Measurements from ENCODE around the gene ANKRD28. TPM values are rescaled to one million over a fixed set of nuclear protein-coding genes. Genes with fewer than 3 reads are reported as not detected.

The ANKRD28 gene
- total RNA-seq, 3 donors from 2014 or later: 80.8 to 99.2 (median 89.8) TPM

DNA sequence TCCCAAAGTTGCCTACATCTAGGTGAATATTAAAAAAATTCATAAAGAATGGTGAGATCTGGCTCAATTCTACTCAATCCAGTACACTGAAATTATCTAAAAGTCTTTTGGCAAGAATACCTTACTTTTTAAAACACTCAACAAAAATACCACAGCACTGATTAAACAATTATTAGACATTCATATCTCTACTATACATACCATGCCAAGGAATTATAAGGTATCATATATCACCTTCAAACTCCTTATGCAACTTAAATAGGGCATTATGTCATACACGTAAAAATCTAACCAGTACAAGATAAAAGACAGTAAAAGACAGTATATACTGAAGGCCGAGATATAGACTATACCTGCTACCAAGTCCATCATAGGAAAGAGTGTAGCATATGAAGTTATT lies 6.1 kb upstream of the ANKRD28 start:
- intact Hi-C loops (cut with DNase I; ENCODE audit: low total_unique reads): no loop called here
- Histone ChIP-seq H3K27ac (no peak overlapping the region), H3K36me3 (no peaks in the 10 kb centered on the region), H3K9me3 (no peaks in the 10 kb centered on the region), H3K27me3 (no peaks in the 10 kb centered on the region), H3K4me1 (no peaks in the 10 kb centered on the region), H3K4me3 (no peak overlapping the region)
- no peak for DNase-seq (ENCODE audit: low spot score in 2 of 2)
- TF ChIP-seq, protein P1, sequence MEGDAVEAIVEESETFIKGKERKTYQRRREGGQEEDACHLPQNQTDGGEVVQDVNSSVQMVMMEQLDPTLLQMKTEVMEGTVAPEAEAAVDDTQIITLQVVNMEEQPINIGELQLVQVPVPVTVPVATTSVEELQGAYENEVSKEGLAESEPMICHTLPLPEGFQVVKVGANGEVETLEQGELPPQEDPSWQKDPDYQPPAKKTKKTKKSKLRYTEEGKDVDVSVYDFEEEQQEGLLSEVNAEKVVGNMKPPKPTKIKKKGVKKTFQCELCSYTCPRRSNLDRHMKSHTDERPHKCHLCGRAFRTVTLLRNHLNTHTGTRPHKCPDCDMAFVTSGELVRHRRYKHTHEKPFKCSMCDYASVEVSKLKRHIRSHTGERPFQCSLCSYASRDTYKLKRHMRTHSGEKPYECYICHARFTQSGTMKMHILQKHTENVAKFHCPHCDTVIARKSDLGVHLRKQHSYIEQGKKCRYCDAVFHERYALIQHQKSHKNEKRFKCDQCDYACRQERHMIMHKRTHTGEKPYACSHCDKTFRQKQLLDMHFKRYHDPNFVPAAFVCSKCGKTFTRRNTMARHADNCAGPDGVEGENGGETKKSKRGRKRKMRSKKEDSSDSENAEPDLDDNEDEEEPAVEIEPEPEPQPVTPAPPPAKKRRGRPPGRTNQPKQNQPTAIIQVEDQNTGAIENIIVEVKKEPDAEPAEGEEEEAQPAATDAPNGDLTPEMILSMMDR (IDR thresholded peaks at IDR 0.05): no peak
- TF ChIP-seq POLR2AphosphoS5 (IDR thresholded peaks at IDR 0.05): no peak
- TF ChIP-seq POLR2A (IDR thresholded peaks at IDR 0.05): no peak

- DNase-seq (ENCODE audit: low spot score in 2 of 2): no peak
- no peaks in the 10 kb centered on the region for H3K36me3 ChIP-seq
- H3K27ac ChIP-seq: no peak overlapping the region
- no peak overlapping the region for H3K4me3 ChIP-seq
- intact Hi-C loops (cut with DNase I; ENCODE audit: low total_unique reads): no loop called here
- no peaks in the 10 kb centered on the region for H3K27me3 ChIP-seq
- peaks cover 0 to 4% of the 10 kb centered on the region in 2 donors for H3K4me1 ChIP-seq
- H3K9me3 ChIP-seq: no peaks in the 10 kb centered on the region
- TF ChIP-seq, protein P1 (IDR thresholded peaks at IDR 0.05): no peak
- no peak for TF ChIP-seq POLR2AphosphoS5 (IDR thresholded peaks at IDR 0.05)
- TF ChIP-seq POLR2A (IDR thresholded peaks at IDR 0.05): no peak
Measured at GRCh38 chr3:15801298-15801697, 3.5 kb upstream of the ANKRD28 start.

GRCh38 chr3:15800780-15801179 lies 3.0 kb upstream of the ANKRD28 start:
- no peaks in the 10 kb centered on the region for H3K27me3 ChIP-seq
- peak overlapping the region; percentile 38 for H3K27ac ChIP-seq
- peaks cover 0 to 4% of the 10 kb centered on the region in 2 donors for H3K4me1 ChIP-seq
- H3K36me3 ChIP-seq: no peaks in the 10 kb centered on the region
- no peak overlapping the region for H3K4me3 ChIP-seq
- intact Hi-C loops (cut with DNase I; ENCODE audit: low total_unique reads): no loop called here
- DNase-seq (ENCODE audit: low spot score in 2 of 2): no peak
- TF ChIP-seq POLR2A (IDR thresholded peaks at IDR 0.05) (no peak), POLR2AphosphoS5 (IDR thresholded peaks at IDR 0.05) (no peak)
- TF ChIP-seq, protein P1 (IDR thresholded peaks at IDR 0.05): no peak
- H3K9me3 ChIP-seq: no peaks in the 10 kb centered on the region

- Histone ChIP-seq H3K4me1 (peaks cover 0 to 4% of the 10 kb centered on the region in 2 donors), H3K36me3 (no peaks in the 10 kb centered on the region), H3K9me3 (no peaks in the 10 kb centered on the region), H3K27me3 (no peaks in the 10 kb centered on the region), H3K4me3 (no peak overlapping the region), H3K27ac (peak overlapping the region; percentile 38)
- intact Hi-C loops (cut with DNase I; ENCODE audit: low total_unique reads): no loop called here
- no peak for DNase-seq (ENCODE audit: low spot score in 2 of 2)
- TF ChIP-seq, protein P1 (IDR thresholded peaks at IDR 0.05): no peak
- TF ChIP-seq POLR2A (IDR thresholded peaks at IDR 0.05) (no peak), POLR2AphosphoS5 (IDR thresholded peaks at IDR 0.05) (no peak)
Measured at GRCh38 chr3:15800327-15800726, 2.5 kb upstream of the ANKRD28 start.

GRCh38 chr3:15798533-15799245 lies 910 bp upstream of the ANKRD28 start:
- Histone ChIP-seq H3K4me1 (peaks cover 0 to 4% of the 10 kb centered on the region in 2 donors), H3K9me3 (no peaks in the 10 kb centered on the region), H3K27ac (peak overlapping the region in 1 of 2 donors; percentile 90), H3K4me3 (no peak overlapping the region), H3K27me3 (no peaks in the 10 kb centered on the region), H3K36me3 (no peaks in the 10 kb centered on the region)
- DNase-seq (ENCODE audit: low spot score in 2 of 2): no peak
- intact Hi-C loops (cut with DNase I; ENCODE audit: low total_unique reads): no loop called here
- TF ChIP-seq POLR2A (IDR thresholded peaks at IDR 0.05) (no peak), POLR2AphosphoS5 (IDR thresholded peaks at IDR 0.05) (no peak)
- TF ChIP-seq, protein P1 (IDR thresholded peaks at IDR 0.05): no peak

Measured in breast epithelium (tissue), 4 donors.